Medulla oblongata (tissue), 1 donor: Measurements from ENCODE around the gene GAS7.
A peak's percentile ranks its signal among the peaks of the same experiment; 100 is the strongest.

Experiments
- DNase-seq: peaks from one replicate; pipeline ENCODE4 v3.0.0-alpha.2; 2015; ENCODE audit errors: extremely low spot score

Gene GAS7

DNA sequence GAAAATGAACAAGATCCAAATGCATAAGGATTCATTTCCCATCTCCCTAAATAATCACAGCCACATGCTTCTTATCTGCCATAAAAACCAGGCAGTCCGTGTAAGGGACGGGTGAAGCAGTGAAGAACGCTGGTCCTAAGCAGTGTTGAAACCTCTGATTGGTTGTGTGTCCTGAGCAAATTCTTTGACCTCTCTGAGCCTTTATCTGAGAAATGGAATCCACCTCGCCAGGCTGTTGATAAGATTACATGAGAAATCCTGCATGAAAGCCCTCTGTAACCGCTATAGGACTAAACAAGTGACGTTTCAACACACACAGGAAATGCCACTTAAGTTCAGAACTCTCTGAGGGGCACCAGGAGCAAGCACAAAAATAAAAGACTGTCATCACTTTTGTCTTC is 26.8 kb downstream of the GAS7 start:
- no peak for DNase-seq

GRCh38 chr17:10171122-10171571 is 27.3 kb downstream of the GAS7 start:
- DNase-seq, result peak; percentile 69

DNA sequence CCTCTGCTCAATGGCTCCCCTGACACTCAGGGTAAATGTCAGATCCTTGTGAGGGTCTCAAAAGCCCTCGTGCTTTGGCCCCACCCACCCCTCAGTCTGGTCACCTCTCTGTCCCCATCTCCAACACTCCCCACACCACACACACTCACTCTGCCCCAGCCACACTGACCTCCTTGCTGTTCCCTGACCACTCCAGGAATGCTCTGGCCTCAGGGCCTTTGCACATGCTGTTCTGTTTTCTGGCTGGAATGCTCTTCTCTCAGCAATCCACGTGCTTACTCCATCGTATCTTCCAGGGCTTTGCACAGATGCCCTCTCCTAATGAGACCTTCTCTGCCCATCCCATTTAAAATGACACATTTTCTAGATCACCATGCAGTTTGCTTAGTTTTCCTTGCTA is 28.2 kb downstream of the GAS7 start:
- no peak for DNase-seq

DNA sequence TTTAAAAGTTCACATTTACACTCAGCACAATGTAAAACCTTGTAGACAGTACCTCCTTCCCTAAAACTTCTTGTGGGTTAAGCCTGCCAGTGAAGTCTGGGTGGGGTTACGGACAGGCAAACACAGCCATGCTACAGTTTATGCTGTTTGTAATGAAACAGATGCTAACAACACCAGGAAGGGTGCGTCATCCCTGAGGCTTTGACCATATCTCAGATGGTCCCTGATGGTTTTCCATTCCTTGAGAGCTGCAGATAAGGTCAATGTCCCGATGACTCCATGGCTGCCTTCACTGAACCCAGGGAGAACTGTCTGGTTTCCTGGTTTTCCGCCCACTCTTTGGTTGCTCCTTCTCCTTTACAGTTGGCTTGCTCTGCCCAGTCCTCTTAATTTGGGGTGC is 29.1 kb downstream of the GAS7 start:
- no peak for DNase-seq

- DNase-seq, result no peak
These were observed 32.0 kb downstream of the GAS7 start for GRCh38 chr17:10166176-10166935.

DNA sequence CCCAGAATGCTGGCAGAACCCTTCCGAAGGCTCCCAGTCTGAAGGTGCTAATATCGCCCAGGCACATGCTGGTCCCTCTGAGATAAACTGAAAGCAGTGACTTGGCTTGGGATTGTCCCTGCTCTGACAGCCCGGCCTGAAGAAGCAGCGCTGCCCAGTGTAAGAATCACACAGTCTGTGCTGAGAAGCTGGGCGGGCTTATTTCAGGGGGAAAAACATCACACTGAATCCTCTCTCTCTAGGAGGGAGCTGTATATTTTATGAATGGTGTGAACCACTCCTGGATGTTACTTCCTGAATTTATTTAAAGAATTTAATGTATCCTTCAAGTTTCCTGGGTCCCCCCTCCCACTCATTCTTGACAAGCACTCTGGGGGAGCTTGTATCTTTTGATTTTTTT is 36.3 kb downstream of the GAS7 start:
- DNase-seq, result no peak

DNA sequence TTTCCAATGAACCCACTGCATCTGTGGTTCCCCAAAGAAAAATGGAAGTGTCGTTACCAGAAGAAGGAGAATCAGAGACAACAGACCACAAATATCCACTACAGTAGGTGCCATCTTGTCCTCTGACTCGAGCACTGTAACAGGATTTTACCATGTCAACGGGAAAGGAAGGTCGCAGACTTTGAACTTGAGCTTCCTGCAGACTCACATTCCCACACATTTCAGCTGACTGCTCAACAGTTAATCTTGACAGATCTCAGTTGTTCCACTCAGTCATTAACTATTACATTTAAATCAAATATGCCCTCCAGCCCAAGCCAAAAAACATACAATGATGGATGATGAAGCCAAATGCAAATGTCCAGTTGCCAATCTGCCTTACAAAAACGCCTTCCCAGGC is 37.0 kb downstream of the GAS7 start:
- no peak for DNase-seq

DNA sequence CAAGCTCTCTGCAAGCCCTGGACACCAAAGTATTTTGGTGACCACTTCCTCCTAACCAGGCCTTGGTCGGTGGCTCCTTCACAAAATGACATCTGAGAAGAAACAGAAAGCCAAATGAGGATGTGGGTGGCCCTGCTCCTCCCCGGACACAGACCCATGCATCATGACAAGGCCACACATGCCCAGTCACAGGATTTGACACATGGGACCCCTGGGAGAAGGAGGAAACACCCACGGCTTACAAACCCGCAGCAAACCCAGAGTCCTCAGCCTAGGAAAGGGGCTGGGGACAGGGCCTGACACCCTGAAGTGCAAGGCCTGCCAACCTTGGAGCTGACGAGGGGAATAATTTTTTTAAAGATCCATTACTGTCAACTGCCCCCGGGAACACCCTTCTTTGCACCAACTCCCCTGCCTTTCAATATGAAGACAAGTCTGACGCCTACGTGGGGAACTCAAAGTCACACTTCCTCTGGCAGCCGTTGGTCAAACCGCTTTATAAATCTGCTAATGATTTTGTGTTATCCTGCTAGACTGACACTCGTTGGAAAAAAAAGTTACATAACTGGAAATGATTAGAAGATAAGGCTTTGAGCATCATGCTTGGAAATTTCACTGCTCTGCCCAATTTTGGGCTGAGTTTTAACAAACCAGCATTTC is 41.3 kb downstream of the GAS7 start:
- DNase-seq, result peak; percentile 87

DNA sequence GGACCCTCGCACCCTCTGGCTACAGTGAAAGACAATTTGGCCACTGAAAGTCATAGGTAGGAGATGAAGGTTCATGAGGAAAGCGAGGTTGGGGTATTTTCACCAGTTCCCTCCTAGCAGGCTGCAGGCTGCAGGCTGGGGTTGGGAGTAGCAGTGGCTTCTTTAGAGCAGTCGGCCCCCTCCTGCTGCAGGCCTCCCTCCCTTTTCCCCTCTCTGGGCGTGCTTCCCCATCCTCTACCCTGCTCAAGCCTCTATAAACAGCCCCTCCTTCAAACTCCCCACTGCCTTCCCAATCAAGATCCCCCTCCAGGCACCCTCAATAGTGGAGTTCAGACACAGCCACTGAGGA is 41.8 kb downstream of the GAS7 start:
- DNase-seq, result no peak

DNA sequence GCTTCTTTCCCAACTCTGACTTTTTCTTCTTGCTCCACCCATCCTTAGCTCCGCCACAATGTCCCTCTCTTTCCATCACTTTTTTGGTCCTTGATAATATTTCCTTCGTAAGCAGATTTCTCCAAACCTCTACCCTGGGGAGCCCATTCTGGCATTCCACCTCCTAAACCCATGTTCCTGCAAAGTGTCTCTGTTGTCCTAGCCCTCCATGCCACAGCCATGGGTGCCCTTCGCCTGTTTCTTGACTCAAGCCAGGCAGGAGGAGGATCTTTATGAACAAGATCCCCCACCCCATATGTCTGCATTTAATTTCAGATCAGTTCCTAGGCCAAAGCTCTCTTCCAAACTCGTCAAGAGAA is 42.4 kb downstream of the GAS7 start:
- DNase-seq, result no peak

DNA sequence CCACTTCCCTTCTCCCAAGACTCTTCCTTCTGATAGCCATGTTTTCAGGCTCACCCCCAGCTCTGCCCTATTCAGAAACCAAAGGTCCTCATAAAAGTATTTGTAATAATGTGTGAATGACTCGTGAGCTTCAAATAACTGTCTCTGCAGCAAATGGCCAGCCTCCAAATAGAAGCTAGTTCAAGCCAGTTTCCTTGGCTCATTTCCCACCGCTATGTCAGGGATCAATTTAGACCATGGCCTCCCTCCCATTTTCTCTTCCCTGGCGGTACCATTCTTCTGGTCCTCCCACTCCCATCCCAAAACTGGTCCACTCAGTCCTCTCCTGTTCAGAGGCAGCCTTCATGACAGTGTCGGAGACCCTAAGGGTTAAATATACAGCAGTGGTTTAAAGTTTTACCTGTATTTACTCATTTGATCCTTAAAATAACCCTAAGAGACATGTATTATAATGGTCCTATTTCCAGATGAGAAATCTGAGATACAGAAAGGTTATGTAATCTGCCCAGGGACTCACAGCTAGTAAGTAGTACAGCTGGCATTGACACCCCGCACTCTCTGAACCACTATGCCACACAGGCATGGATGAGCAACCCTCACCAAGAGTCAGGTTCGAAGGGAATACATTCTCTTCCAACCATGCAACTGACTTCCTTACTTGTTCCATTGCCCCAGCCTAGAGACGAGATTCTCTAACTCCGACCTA is 42.9 kb downstream of the GAS7 start:
- DNase-seq, result no peak

- DNase-seq, result peak; percentile 83
These were observed 46.5 kb downstream of the GAS7 start for GRCh38 chr17:10151667-10152496.

GRCh38 chr17:10149573-10150399 is 48.6 kb downstream of the GAS7 start:
- peak; percentile 75 for DNase-seq

DNA sequence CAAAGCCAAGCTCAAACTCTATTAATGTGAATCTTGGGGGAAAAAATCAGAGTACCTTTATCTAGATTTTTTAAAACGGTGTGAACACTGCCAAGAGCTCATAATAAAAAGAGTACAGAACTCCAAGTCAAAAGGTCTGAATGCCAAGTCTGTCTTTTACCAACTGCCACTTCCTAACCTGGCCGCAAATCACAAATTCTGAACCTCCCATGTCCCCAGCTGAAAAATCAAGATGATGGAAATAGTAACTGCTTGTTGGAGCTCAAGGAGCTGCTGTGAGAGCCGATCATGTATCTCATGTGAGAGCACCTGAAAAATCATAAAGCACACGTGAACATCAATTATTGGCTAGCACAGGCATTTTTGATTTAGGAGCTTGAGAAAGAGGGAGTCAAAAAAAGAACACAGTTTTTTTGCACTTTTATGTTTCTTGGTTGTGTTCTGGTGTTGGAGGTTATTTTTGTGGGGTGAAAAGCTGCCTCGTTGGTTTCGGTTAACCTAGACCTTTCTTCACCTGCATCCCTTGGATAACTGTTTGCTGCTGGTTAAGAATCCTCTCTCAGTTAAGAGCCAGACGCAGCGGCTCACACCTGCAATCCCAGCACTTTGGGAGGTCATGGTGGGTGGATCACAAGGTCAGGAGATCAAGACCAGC is 50.5 kb downstream of the GAS7 start:
- no peak for DNase-seq

DNA sequence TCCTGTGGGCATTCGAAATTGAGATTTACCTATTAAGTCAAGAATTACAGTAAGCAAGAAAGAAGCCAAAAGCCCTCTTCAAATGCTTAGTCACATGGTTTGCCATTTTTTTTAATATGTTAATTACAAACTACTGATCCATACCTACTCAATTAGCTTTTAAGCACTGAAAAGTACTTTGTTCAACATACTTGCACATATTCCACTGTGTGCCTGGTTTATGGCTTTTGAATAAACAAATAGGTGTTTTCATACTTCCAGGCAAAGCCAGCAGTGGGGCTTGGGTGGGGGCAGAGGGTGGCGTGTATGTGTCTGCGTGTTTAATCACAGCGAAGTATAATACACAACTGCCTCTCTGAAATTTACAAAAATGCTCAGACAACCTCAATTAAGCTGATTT is 51.4 kb downstream of the GAS7 start:
- no peak for DNase-seq

- no peak for DNase-seq
These were observed 53.4 kb downstream of the GAS7 start for GRCh38 chr17:10144982-10145381.

DNA sequence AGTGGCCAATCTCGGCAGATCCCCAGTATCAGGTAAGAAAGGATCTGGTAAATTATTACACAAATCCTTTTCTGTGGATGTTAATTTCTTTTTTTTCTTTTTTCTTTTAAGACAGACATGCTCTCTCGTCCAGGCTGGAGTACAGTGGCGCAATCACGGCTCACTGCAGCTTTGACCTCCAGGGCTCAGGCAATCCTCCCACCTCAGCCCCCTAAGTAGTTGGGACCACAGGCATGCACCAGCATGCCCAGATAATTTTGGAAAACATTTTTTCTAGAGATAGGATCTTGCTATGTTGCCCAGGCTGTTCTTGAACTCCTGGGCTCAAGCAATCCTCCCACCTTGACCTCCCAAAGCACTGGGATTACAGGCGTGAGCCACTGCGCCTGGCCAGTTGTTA is 54.0 kb downstream of the GAS7 start:
- no peak for DNase-seq

DNA sequence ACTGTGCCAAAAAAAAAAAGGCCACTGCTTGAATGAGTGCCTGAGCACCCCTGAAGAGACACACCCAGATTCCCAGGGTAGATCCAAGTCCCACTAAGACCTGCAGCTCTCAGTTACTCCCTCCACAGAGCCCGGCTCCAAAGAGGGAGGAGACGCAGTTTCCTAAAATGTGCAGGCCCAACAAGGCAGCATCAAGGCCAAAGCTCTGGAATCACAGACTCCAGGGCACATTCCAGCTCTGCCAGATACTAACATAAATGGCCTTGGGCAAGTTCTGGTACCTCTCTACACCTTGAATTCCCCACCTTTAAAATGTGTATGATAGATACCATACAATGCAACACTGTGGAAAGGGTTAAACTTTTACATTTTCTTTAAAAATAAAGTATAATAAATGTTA is 57.0 kb downstream of the GAS7 start:
- no peak for DNase-seq

- DNase-seq, result no peak
These were observed 58.8 kb downstream of the GAS7 start for GRCh38 chr17:10139577-10139976.

GRCh38 chr17:10136258-10136981 is 62.0 kb downstream of the GAS7 start:
- DNase-seq, result no peak
